ENCODE measurements around the gene TBC1D17.

Gene TBC1D17

GRCh38 chr19:49849433-49850220, 27.9 kb upstream of the TBC1D17 start:
- DNase-seq = no peak

- DNase-seq = no peak
Observed at GRCh38 chr19:49850221-49850486, 27.3 kb upstream of the TBC1D17 start.

GRCh38 chr19:49850487-49851342, 26.8 kb upstream of the TBC1D17 start, which contains the start of gene PTOV1:
Gene PTOV1, plus strand, starts transcription at chr19:49851159.
- DNase-seq = no peak

- DNase-seq = no peak
Observed at GRCh38 chr19:49851456-49852259, 25.8 kb upstream of the TBC1D17 start.

- no peak for DNase-seq
Observed at GRCh38 chr19:49852631-49853126, 24.8 kb upstream of the TBC1D17 start.

- DNase-seq = no peak
Observed at GRCh38 chr19:49853852-49854377, 23.6 kb upstream of the TBC1D17 start.

- no peak for DNase-seq
Observed at GRCh38 chr19:49854378-49855263, 22.9 kb upstream of the TBC1D17 start.

GRCh38 chr19:49855277-49855675, 22.2 kb upstream of the TBC1D17 start:
- DNase-seq = no peak

- DNase-seq = no peak
Observed at GRCh38 chr19:49855676-49856573, 21.6 kb upstream of the TBC1D17 start.

GRCh38 chr19:49856574-49857021, 20.9 kb upstream of the TBC1D17 start:
- no peak for DNase-seq

- DNase-seq = no peak
Observed at GRCh38 chr19:49857061-49857837, 20.3 kb upstream of the TBC1D17 start.

GRCh38 chr19:49857838-49858087, 19.7 kb upstream of the TBC1D17 start:
- DNase-seq = no peak

GRCh38 chr19:49858088-49858985, 19.2 kb upstream of the TBC1D17 start:
- DNase-seq = no peak

GRCh38 chr19:49859682-49860335, 17.7 kb upstream of the TBC1D17 start:
- no peak for DNase-seq

GRCh38 chr19:49860336-49861102, 17.0 kb upstream of the TBC1D17 start:
- DNase-seq = no peak

GRCh38 chr19:49861107-49861506, 16.4 kb upstream of the TBC1D17 start:
- DNase-seq = no peak

- DNase-seq = no peak
Observed at GRCh38 chr19:49861541-49862378, 15.7 kb upstream of the TBC1D17 start.
